IPS-18a (cell line): ENCODE data around the gene DSE.

ENCODE experiments used
- H3K27ac ChIP-seq: one replicate; pipeline ENCODE4 v1.5.1; 2013; ENCODE audit warnings: low read length
- H3K27me3 ChIP-seq: one replicate; pipeline ENCODE4 v1.6.1; 2013; ENCODE audit warnings: mild to moderate bottlenecking, low read length; ENCODE audit not compliant: control insufficient read depth, insufficient read depth
- H3K36me3 ChIP-seq: one replicate; pipeline ENCODE4 v1.6.1; 2013; ENCODE audit warnings: low read depth, low read length; ENCODE audit not compliant: control insufficient read depth
- H3K4me1 ChIP-seq: one replicate; pipeline ENCODE4 v1.6.1; 2013; ENCODE audit warnings: low read depth, low read length; ENCODE audit not compliant: control insufficient read depth
- H3K4me3 ChIP-seq: one replicate; pipeline ENCODE4 v1.5.1; 2013; ENCODE audit warnings: low read length
- H3K9ac ChIP-seq: one replicate; pipeline ENCODE4 v1.6.1; 2013; ENCODE audit warnings: mild to moderate bottlenecking, low read length, moderate library complexity
- H3K9me3 ChIP-seq: one replicate; pipeline ENCODE4 v1.6.1; 2013; ENCODE audit warnings: low read depth, low read length; ENCODE audit not compliant: control insufficient read depth

Gene DSE

DNA sequence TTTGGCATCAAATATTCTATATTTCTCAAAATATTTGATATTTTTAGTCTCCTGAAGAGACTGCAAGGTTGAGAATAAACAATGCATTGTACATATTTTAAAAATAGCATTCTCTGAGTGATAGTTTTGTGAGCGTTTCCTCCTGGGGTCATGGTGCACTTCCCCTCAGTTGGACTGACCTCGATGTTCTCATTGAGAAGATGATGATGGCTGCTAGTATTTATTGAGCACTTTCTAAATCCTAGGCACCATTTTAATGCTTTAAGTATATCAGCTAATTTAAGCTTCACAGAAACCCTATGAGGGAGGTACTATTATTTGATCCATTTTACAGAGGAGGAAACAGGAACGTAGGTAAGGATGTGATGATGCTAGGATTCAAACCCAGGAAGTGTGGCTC lies 18.2 kb downstream of the DSE start:
- Histone ChIP-seq H3K9me3 (no peaks in the 10 kb centered on the region), H3K27ac (no peak overlapping the region), H3K27me3 (no peaks in the 10 kb centered on the region), H3K36me3 (no peaks in the 10 kb centered on the region), H3K4me3 (no peak overlapping the region), H3K9ac (no peak overlapping the region), H3K4me1 (no peaks in the 10 kb centered on the region)

DNA sequence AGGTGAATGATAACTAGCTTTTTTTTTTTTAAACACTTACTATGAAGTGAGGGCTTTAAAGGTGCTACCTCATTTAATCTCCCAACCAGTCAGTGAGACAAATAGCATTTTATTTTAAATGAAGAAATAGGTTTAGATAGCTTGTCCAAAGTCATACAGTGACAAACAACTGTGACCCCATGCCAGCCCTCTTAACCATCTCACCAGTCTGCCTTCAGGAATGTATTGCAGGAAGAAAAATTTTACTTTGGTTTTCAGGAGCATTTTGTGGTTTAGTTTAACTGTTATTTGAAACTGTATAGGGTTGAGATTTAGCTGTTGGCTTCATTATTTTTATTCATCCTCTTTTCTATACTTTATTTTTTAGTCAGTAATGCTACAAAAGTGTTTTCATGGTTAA lies 18.6 kb downstream of the DSE start:
- Histone ChIP-seq H3K9ac (no peak overlapping the region), H3K36me3 (no peaks in the 10 kb centered on the region), H3K9me3 (no peaks in the 10 kb centered on the region), H3K27ac (no peak overlapping the region), H3K27me3 (no peaks in the 10 kb centered on the region), H3K4me3 (no peak overlapping the region), H3K4me1 (no peaks in the 10 kb centered on the region)

GRCh38 chr6:116390581-116390980 lies 19.8 kb downstream of the DSE start:
- Histone ChIP-seq H3K4me3 (no peak overlapping the region), H3K36me3 (no peaks in the 10 kb centered on the region), H3K9ac (no peak overlapping the region), H3K27ac (no peak overlapping the region), H3K4me1 (no peaks in the 10 kb centered on the region), H3K9me3 (no peaks in the 10 kb centered on the region), H3K27me3 (no peaks in the 10 kb centered on the region)

GRCh38 chr6:116392132-116393013 lies 21.6 kb downstream of the DSE start:
- Histone ChIP-seq H3K4me3 (no peak overlapping the region), H3K36me3 (no peaks in the 10 kb centered on the region), H3K27ac (no peak overlapping the region)

DNA sequence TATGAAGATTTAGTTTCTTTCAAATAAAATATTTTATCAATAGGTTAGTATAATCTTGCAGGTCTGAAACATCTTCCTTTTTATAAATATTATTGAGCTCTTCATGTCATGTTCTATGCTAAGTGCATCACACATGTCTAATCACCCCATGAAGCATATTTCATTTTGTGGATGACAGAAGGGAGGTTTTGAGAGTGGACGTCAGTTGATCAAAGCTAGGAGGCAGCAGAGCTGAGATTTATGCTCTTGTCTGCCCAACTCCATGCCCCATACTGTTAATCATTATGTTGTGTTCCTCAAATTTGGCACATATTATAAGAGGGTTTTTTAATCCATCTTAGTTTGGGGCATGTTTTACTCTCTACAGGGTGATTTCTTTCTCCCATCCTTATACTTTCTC lies 22.7 kb downstream of the DSE start:
- H3K9me3 ChIP-seq, result no peaks in the 10 kb centered on the region
- no peaks in the 10 kb centered on the region for H3K27me3 ChIP-seq
- no peaks in the 10 kb centered on the region for H3K36me3 ChIP-seq
- no peak overlapping the region for H3K4me3 ChIP-seq
- no peak overlapping the region for H3K9ac ChIP-seq
- peaks cover 7% of the 10 kb centered on the region for H3K4me1 ChIP-seq
- H3K27ac ChIP-seq, result no peak overlapping the region

More at GRCh38 chr6:116392132-116393013, 21.6 kb downstream of the DSE start:
- H3K9me3 ChIP-seq, result no peaks in the 10 kb centered on the region
- H3K9ac ChIP-seq, result no peak overlapping the region
- peaks cover 3% of the 10 kb centered on the region for H3K4me1 ChIP-seq
- no peaks in the 10 kb centered on the region for H3K27me3 ChIP-seq

DNA sequence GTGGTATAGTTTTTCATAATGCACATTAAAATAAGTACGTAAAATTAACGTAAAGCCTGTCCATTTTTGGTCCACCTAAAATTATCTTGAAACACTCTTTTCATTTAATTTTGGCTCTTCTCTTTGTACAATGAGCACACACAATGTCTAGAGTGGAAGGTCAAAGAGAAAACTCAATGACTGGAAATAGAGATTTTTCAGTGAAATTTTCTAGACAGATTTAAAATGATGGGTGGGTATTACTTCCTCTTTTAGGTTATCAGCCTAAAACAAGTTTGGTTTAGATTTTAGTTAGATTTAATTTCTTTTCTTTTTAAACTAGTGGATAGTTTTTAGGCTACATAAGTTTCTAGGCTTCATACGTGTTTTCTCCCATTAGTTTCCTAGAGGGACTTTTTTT lies 24.9 kb downstream of the DSE start:
- H3K36me3 ChIP-seq, result peaks cover 5% of the 10 kb centered on the region
- H3K9me3 ChIP-seq, result no peaks in the 10 kb centered on the region
- H3K9ac ChIP-seq, result no peak overlapping the region
- H3K4me3 ChIP-seq, result no peak overlapping the region
- peaks cover 9% of the 10 kb centered on the region for H3K4me1 ChIP-seq
- no peak overlapping the region for H3K27ac ChIP-seq
- H3K27me3 ChIP-seq, result no peaks in the 10 kb centered on the region

GRCh38 chr6:116396441-116396840 lies 25.7 kb downstream of the DSE start:
- H3K4me1 ChIP-seq, result peaks cover 9% of the 10 kb centered on the region
- peaks cover 5% of the 10 kb centered on the region for H3K36me3 ChIP-seq
- no peak overlapping the region for H3K4me3 ChIP-seq
- H3K9me3 ChIP-seq, result no peaks in the 10 kb centered on the region
- H3K27me3 ChIP-seq, result no peaks in the 10 kb centered on the region
- no peak overlapping the region for H3K9ac ChIP-seq
- no peak overlapping the region for H3K27ac ChIP-seq

DNA sequence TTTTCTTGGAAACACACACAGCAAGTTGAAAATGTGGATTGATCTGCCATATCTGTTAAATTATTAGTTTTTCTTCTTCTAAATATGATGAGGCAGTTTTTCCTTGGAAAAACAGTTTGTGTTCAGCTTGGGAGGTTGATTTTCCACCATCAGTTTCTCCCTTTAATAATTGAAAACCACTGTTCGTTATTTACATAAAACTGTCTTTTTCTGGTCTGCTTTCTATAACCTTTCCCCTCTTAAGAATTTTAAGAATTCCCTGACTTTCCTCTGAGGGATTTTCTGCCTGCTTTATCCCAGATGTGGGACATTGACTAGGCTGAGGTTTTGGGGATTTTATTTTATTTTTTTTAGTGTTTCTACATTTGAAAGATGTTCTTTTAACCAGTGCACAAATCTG lies 27.2 kb downstream of the DSE start:
- Histone ChIP-seq H3K4me1 (peaks cover 9% of the 10 kb centered on the region), H3K9me3 (no peaks in the 10 kb centered on the region), H3K27me3 (no peaks in the 10 kb centered on the region), H3K4me3 (no peak overlapping the region), H3K36me3 (peaks cover 5% of the 10 kb centered on the region), H3K27ac (no peak overlapping the region), H3K9ac (no peak overlapping the region)

GRCh38 chr6:116398316-116399010 lies 27.7 kb downstream of the DSE start:
- H3K27me3 ChIP-seq, result no peaks in the 10 kb centered on the region
- peaks cover 5% of the 10 kb centered on the region for H3K36me3 ChIP-seq
- H3K9me3 ChIP-seq, result no peaks in the 10 kb centered on the region
- peaks cover 9% of the 10 kb centered on the region for H3K4me1 ChIP-seq
- H3K4me3 ChIP-seq, result no peak overlapping the region
- no peak overlapping the region for H3K9ac ChIP-seq
- no peak overlapping the region for H3K27ac ChIP-seq

DNA sequence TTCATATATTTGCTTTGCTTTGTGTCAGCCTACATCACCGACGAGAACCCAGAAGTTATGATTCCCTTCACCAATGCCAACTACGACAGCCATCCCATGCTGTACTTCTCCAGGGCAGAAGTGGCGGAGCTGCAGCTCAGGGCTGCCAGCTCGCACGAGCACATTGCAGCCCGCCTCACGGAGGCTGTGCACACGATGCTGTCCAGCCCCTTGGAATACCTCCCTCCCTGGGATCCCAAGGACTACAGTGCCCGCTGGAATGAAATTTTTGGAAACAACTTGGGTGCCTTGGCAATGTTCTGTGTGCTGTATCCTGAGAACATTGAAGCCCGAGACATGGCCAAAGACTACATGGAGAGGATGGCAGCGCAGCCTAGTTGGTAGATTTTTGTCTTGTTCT lies 28.5 kb downstream of the DSE start:
- Histone ChIP-seq H3K4me1 (peaks cover 11% of the 10 kb centered on the region), H3K27me3 (no peaks in the 10 kb centered on the region), H3K4me3 (no peak overlapping the region), H3K9me3 (no peaks in the 10 kb centered on the region), H3K27ac (no peak overlapping the region), H3K36me3 (peaks cover 5% of the 10 kb centered on the region), H3K9ac (no peak overlapping the region)

- Histone ChIP-seq H3K9me3 (no peaks in the 10 kb centered on the region), H3K4me3 (no peak overlapping the region), H3K27ac (no peak overlapping the region), H3K36me3 (peaks cover 5% of the 10 kb centered on the region), H3K9ac (no peak overlapping the region), H3K27me3 (no peaks in the 10 kb centered on the region), H3K4me1 (peaks cover 20% of the 10 kb centered on the region)
Observed at GRCh38 chr6:116400328-116400727, 29.6 kb downstream of the DSE start.
